ENCODE measurements around the gene CPA1.

The CPA1 gene

GRCh38 chr7:130397051-130397757, 16.9 kb downstream of the CPA1 start:
- DNase-seq = no peak

DNA sequence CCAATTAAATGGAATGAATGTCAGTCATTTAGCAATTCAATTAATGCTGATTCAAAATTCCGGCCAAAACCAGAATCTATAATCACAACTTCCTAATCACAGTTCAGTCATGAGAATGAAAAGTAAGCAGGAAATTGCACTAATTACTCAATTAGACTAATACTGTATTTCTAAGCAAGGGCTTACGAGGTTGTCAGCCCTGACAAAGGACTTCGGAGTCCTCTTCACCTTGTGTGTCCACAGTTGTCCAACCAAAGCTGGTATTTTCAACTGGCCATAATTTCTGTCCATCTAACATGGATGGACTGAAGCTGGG, 17.4 kb downstream of the CPA1 start:
- DNase-seq = no peak

GRCh38 chr7:130398526-130399090, 18.3 kb downstream of the CPA1 start:
- no peak for DNase-seq

DNA sequence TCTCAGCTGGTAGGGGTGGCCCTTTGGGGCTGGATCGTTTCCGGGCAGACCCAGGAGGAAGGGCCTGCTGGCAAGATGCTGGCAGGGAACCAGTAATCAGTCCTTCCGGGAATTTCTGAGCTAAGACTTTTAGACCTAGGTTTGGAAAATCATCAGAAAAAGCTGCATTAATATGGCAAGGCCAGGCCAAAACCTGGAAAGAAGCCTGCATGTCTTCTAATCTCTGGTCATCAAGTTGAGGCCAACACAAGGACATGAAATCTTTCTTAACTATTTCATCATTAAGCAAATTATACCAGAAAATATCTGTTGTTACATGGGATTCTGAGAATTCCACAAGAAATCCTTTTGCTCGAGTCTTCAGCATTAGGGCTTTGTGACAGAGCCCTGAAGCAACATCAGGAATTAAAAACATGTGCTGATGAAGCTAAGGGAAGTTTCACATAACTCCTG, 19.9 kb downstream of the CPA1 start:
- DNase-seq = no peak

GRCh38 chr7:130401101-130401500, 20.8 kb downstream of the CPA1 start:
- no peak for DNase-seq

GRCh38 chr7:130401578-130401977, 21.3 kb downstream of the CPA1 start:
- DNase-seq = no peak

GRCh38 chr7:130405003-130405402, 24.7 kb downstream of the CPA1 start:
- DNase-seq = no peak

- DNase-seq = no peak
Observed at GRCh38 chr7:130409067-130409711, 28.9 kb downstream of the CPA1 start.

- no peak for DNase-seq
Observed at GRCh38 chr7:130409712-130410072, 29.4 kb downstream of the CPA1 start.

GRCh38 chr7:130410868-130411541, 30.7 kb downstream of the CPA1 start:
- DNase-seq = no peak

DNA sequence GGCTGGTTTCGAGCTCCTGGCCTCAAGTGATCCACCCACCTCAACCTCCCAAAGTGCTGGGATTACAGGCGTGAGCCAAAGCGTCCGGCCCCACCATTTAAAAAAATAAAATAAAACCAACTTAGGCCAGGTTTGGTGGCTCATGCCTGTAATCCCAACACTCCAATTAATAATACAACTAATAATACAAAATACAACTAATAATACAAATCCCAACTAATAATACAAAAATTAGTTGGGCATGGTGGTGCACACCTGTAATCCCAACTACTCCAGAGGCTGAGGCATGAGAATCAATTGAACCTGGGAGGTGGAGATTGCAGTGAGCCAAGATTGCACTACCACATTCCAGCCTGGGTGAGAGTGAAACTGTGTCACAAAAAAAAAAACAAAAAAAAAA, 32.9 kb downstream of the CPA1 start:
- DNase-seq = no peak

DNA sequence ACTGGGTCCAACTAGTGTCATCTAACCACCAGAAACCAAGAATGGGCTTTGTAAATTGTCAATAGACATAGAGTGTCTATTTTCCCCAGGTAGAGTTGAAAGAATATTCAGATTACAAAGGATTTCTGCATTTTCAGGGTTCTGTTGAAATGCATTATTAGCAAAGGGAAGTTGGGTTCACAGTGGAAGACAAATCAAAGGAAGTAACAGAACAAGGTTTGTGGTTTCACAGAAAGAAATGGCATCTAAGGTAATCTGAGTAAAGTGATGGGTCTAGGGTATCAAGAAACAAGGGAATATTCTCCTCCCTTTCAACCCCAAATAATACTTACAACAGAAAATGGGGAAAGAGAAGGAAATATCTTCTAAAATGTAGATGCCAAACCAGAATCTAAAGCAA, 34.7 kb downstream of the CPA1 start:
- no peak for DNase-seq

DNA sequence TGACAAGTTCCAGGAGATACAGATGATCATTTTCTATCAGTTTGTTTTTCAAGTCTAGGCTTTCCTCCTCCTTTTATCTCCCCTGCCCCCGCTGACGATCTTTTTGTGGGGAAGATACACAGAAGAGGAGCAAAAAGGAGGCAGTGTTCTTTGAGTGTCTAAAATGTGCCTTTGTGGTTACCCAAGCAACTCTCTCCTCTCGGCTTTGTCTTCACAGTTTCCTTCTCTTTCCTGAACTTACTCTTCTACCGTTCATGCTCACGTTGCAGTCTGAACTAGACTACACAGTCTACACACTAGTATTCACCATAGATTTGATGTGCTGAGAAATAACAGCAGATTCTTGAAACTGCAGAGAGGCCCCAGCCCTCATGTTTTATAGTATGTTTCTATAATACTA, 36.9 kb downstream of the CPA1 start:
- DNase-seq = no peak

GRCh38 chr7:130418306-130418705, 38.0 kb downstream of the CPA1 start:
- DNase-seq = no peak

GRCh38 chr7:130419658-130420057, 39.4 kb downstream of the CPA1 start:
- no peak for DNase-seq

DNA sequence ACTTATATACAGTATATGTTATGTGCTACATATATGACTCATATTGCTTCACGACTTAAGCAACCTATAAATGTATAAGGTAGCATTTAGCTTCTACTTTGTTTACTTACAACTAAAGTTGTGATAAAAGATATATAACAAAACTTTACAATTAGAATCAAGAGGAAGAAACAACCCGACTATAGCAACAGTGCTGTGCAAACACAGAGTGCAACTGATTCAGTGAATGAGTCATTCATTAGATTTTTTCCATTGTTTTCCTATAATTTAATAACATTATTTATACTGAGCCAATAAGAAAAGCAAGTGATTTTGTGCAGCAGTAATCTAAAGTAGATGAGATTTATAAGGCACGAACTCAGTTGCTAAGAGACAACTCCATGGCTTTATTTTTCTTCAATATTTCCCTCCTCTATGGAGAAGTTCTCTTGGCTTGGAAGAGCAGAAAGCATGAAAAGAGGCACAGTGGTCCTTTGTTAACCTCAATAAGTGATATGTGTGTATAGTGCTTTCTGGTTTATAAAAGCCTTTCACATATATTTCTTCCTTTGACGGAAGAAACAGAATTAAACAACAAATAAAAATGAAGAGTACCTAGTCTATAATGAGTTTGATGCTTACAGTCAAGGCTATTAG, 40.8 kb downstream of the CPA1 start:
- no peak for DNase-seq

DNA sequence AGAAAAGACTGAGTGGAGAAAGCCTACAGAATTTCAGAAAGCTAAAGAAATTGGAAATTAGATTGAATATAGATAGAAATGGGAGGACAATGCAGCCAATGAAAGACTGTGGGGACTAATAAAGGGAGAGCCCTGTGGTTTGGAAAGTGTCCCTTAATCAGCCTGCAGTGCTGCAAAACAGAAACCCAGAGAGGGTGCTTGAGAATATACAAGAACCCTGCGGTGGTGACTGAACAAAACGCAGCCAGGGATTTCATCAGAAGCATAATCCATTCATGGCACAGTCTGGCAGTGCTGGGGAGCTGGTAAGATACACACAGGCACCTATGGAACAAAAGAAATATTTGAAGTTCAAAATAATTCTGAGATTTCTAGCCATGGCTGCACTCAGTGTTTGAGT, 41.4 kb downstream of the CPA1 start:
- no peak for DNase-seq

- DNase-seq = no peak
Observed at GRCh38 chr7:130423501-130424037, 43.3 kb downstream of the CPA1 start.

GRCh38 chr7:130425796-130426195, 45.5 kb downstream of the CPA1 start:
- no peak for DNase-seq

DNA sequence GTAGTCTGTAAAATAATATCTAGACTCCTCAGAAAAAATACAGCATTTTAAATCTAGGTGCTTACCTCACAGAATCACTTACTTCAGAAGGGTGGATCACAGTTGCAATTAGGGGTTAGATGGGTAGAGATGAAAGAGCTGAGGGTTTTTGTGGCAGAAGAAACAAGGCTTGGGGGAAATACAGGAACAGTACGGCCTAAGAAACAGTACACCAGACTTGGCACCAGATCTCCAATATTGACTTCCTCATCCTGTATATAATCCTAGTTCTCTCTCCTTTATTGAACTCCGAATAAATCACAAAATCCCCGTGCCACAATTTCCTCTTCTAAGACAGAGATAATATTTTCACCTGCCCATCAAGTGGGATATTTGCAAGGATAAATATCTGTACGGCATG, 46.3 kb downstream of the CPA1 start:
- no peak for DNase-seq

DNA sequence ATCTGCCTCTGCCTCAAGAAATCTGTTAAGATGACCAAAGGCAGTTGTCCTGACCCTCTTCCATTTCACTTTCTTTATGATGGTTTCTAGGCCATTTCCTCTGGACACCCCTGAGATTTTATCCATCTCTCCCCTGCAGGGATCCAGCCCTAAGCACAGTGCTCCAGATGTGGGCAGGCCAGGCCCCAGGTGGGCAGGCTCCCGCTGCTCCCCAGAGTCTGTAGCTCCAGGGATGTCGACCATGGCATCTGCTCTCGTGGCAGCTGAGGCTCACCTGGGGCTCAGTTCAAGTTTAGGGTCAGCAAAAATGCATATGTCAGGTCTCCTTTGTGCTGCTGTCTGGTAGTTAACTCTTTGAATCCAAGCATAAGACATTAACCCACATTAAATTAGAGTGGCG, 48.7 kb downstream of the CPA1 start:
- DNase-seq = no peak

GRCh38 chr7:130430115-130430514, 49.8 kb downstream of the CPA1 start:
- DNase-seq = no peak
